ENCODE results near the gene HACE1. TPM values are rescaled to one million over a fixed set of nuclear protein-coding genes. Genes with fewer than 3 reads are reported as not detected.
"Not testable (repeated sequence)": the region's sequence is repeated elsewhere in the genome, so short reads cannot be mapped to it uniquely, and the experiment has no call there.

HACE1 gene, protein sequence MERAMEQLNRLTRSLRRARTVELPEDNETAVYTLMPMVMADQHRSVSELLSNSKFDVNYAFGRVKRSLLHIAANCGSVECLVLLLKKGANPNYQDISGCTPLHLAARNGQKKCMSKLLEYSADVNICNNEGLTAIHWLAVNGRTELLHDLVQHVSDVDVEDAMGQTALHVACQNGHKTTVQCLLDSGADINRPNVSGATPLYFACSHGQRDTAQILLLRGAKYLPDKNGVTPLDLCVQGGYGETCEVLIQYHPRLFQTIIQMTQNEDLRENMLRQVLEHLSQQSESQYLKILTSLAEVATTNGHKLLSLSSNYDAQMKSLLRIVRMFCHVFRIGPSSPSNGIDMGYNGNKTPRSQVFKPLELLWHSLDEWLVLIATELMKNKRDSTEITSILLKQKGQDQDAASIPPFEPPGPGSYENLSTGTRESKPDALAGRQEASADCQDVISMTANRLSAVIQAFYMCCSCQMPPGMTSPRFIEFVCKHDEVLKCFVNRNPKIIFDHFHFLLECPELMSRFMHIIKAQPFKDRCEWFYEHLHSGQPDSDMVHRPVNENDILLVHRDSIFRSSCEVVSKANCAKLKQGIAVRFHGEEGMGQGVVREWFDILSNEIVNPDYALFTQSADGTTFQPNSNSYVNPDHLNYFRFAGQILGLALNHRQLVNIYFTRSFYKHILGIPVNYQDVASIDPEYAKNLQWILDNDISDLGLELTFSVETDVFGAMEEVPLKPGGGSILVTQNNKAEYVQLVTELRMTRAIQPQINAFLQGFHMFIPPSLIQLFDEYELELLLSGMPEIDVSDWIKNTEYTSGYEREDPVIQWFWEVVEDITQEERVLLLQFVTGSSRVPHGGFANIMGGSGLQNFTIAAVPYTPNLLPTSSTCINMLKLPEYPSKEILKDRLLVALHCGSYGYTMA
- total RNA-seq = 10 to 100 TPM; 12.1 to 15.7 TPM

DNA sequence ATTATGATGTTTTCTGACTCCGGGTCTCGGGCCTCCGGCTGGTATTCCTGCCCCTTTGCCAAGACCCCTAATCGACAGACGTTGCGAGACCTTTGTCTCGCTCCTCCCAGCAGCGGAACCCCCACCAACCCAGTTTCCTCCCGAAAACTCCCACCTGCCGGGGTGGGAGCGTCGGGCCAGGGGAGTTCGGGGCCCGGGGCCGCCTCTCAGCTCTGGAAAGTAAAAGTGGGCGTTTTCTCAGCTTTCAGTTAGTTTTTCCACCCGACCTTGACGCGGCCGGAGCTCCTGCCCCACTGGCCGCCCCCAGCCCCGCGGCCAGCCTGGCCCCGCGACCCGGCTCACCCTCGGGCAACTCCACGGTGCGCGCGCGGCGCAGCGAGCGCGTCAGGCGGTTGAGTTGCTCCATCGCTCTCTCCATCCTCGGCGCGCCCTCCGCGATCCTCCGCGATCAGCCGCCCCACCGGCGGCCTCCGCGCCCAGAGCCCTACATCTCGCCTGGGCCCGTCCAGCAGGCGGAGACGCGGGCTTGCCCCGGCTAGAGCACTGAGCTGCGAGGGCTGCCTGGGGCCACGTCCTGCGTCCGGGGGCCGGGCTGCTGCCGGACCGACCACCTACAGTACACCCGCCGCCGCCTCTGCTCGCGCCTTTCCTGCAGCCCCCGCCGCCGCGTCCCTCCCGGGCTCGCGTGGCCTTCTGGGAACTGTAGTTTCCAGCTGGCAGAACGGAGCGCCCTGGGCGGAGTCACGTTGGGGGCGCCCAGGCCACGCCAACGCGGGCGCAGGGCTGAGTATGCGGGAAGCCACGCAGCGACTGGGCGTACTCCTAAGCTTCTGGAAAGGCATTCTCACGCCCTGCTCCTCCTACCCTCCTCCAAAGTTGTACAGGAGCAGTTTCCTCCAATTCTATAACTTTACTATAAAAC lies at the start of gene HACE1:
Gene HACE1, minus strand, starts transcription at position 695 of the 922 bp plus-strand sequence. Its CDS starts 277 bp downstream, at position 418.
- Mint-ChIP-seq H3K4me1 (peaks cover 19% of the 10 kb centered on the region), H3K9me3 (ENCODE audit: low read depth) (no peaks in the 10 kb centered on the region), H3K27me3 (peaks cover 3% of the 10 kb centered on the region), H3K27ac (peak within 1 kb of the TSS; percentile 90), H3K36me3 (ENCODE audit: low read depth) (no peaks in the 10 kb centered on the region), H3K4me3 (peak within 1 kb of the TSS; percentile 90)
- ChIA-PET CTCF (interaction anchor here (0.6 to 3.3 kb wide), 5 partner anchors 11 to 480 kb away, joined by 3 to 13 read pairs (median 3); no protein-coding TSS in a partner anchor), POLR2A (no interaction called here)
- DNase-seq = peak; percentile 94
- intact Hi-C loops (cut with DNase I, micrococcal nuclease) = loop anchor here (1.0 to 2.0 kb wide), 5 partner anchors 69 to 1466 kb away; partner anchors contain the start of genes ATG5 (in 1 of the 2) and PREP (in 1 of the 2)
- ATAC-seq = peak; percentile 99

DNA sequence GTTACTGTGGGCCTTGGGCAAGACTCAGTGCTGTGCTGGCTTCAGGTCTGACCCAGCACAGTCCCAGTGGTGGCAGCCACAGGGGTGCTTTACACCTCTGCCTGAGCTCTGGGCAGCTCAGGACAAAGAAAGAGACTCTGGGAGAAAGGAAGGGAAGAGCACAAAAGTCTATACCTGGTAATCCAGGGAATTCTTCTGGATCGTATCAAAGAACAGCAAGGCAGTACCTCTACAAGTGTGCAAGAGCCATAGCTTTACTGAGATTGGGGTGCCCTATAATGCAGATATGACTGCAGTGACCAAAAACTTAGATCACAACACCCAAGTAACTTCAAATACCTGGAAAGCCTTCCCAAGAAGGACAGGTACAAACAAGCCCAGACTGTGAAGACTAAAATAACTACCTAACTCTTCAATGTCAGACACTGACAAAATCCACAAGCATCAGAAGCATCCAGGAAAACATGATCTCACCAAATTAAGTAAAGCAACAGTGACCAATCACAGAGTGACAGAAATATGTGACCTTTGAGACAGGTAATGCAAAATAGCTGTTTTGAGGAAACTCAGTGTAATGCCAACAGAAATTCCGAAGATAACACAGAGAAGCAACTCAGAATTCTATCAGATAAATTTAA lies 49.3 kb upstream of the HACE1 start:
- Mint-ChIP-seq H3K27me3 (peaks cover 22% of the 10 kb centered on the region), H3K4me3 (no peak overlapping the region)
- CTCF ChIA-PET = interaction anchor here (0.6 kb wide), 1 partner anchor 33 kb away, joined by 3 read pairs; no protein-coding TSS in a partner anchor

DNA sequence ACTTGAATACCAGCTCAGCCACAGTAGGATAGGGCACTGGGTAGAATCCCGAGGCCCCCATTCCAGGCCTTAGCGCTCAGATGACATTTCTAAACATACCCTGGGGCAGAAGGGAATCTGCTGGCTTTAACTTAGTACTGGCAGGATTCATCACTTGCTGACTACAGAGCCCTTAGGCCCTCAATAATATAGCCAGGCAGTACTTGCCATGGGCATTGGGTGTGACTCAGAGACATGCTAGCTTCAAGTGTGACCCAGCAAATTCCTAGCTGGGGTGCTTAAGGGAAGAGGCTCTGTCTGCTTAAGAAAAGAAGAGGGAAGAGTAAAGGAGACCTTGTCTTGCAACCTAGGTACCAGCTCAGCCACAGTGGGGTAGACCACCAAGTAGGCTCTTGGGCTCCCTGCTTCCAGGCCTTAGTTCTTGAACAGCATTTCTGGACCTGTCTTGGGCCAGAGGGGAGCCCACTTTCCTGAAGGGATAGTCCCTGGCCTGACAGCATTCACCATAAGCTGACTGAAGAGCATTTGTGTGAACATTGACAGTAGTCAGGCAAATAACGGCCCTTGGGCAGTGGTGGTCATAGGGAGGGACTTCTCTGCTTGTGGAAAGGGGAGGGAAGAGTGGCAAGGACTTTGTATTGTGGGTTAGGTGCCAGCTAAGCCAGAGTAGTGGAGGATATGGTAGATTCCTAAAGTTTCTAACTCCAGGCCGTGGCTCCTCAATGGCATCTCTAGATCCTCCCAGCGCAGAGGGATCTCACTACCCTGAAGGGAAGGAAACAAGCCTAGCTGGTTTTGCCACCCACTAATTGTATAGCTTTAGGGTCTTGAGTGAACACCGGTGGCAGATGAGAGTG lies 48.5 kb upstream of the HACE1 start:
- H3K27ac Mint-ChIP-seq = no peak overlapping the region
- H3K36me3 Mint-ChIP-seq (ENCODE audit: low read depth) = no peaks in the 10 kb centered on the region
- no peaks in the 10 kb centered on the region for H3K9me3 Mint-ChIP-seq (ENCODE audit: low read depth)
- peaks cover 21% of the 10 kb centered on the region for H3K27me3 Mint-ChIP-seq
- ChIA-PET POLR2A (no interaction called here), CTCF (interaction anchor here (0.6 kb wide), 1 partner anchor 33 kb away, joined by 3 read pairs; no protein-coding TSS in a partner anchor)
- DNase-seq (no peak), ATAC-seq (no peak)
- intact Hi-C loops (cut with DNase I, micrococcal nuclease) = no loop called here
- no peak overlapping the region for H3K4me3 Mint-ChIP-seq
- no peaks in the 10 kb centered on the region for H3K4me1 Mint-ChIP-seq

More for the DNA sequence above, 49.3 kb upstream of the HACE1 start:
- Mint-ChIP-seq H3K4me1 (no peaks in the 10 kb centered on the region), H3K36me3 (ENCODE audit: low read depth) (no peaks in the 10 kb centered on the region), H3K9me3 (ENCODE audit: low read depth) (no peaks in the 10 kb centered on the region), H3K27ac (no peak overlapping the region)
- no peak for ATAC-seq
- intact Hi-C loops (cut with DNase I, micrococcal nuclease) = no loop called here
- POLR2A ChIA-PET = no interaction called here
- DNase-seq = no peak

DNA sequence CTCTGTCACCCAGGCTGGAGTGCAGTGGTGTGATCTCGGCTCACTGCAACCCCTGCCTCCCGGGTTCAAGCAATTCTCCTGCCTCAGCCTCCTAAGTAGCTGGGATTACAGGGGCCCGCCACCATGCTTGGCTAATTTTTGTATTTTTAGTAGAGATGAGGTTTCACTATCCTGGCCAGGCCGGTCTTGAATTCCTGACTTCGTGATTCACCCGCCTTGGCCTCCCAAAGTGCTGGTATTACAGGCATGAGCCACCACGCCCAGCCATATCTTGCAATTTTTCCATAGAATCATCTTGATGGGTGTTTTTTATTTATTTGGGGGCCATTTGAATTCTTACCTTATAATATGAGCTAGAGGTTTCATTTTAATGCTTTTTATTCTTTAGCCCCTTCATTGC lies 39.2 kb upstream of the HACE1 start:
- H3K27ac Mint-ChIP-seq; DNase-seq; intact Hi-C loops (cut with DNase I, micrococcal nuclease); H3K4me3 Mint-ChIP-seq; H3K27me3 Mint-ChIP-seq; H3K36me3 Mint-ChIP-seq (ENCODE audit: low read depth); ATAC-seq; H3K4me1 Mint-ChIP-seq; POLR2A ChIA-PET; H3K9me3 Mint-ChIP-seq (ENCODE audit: low read depth): not testable (repeated sequence)
- CTCF ChIA-PET = interaction anchor here (0.8 kb wide), 1 partner anchor 15 kb away, joined by 3 read pairs; no protein-coding TSS in a partner anchor

DNA sequence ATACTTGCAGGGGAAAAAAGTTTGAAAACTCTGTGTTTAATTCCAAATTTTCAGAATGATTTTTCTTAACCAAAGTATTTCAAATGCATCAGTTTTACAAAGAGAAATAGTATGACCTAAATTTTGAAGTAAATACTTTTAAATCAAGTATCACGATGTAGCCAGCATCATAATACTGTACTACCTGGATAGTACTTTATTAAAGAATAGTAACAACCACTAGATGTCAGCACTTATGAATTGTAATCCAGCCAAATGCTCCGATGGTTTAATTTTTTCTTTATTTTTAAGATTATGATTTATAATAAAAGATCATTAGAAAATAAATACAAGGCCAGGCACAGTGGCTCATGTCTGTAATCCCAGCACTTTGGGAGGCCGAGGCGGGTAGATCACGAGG lies 37.2 kb upstream of the HACE1 start:
- Mint-ChIP-seq H3K36me3 (ENCODE audit: low read depth) (no peaks in the 10 kb centered on the region), H3K27ac (no peak overlapping the region), H3K9me3 (ENCODE audit: low read depth) (no peaks in the 10 kb centered on the region), H3K27me3 (peaks cover 5% of the 10 kb centered on the region), H3K4me3 (no peak overlapping the region), H3K4me1 (no peaks in the 10 kb centered on the region)
- intact Hi-C loops (cut with DNase I, micrococcal nuclease) = no loop called here
- ATAC-seq = no peak
- ChIA-PET POLR2A (no interaction called here), CTCF (no interaction called here)
- no peak for DNase-seq

DNA sequence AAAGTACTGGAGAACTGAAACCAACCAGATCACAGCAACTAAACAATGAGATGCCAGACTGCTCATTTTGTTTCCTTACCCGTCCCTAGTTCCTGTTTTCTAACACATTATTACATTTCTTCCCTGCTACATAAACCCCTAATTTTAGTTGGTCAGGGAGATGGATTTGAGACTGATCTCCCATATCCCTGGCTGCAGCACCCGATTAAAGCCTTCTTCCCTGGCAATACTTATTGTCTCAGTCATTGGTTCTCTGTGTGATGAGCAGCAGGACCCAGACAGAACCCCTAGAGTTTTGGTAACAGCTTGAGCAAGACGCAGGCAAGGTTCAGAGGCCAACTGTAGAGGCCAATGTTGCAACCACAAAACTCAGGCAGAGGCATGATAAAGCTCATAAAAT lies 28.3 kb upstream of the HACE1 start:
- no peaks in the 10 kb centered on the region for H3K9me3 Mint-ChIP-seq (ENCODE audit: low read depth)
- CTCF ChIA-PET = no interaction called here

DNA sequence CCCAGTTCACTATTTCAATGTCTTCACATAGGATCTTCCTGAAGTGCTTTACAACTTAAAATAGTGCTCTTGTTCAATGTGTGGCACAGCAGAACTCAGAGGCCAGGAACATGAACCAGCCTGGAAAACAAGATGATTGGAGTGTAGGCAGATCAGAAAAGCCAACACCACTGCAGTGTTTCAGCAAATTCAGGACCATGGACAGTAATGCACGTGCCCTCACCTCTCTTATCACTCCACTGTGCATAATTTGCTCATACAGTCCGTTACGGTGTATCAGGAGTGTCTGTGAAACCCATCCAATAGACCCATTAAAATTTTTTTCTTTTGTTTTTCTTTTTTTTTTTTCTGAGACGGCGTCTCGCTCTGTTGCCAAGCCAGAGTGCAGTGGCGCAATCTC lies 27.6 kb upstream of the HACE1 start:
- H3K9me3 Mint-ChIP-seq (ENCODE audit: low read depth) = no peaks in the 10 kb centered on the region
- no peak overlapping the region for H3K27ac Mint-ChIP-seq
- intact Hi-C loops (cut with DNase I, micrococcal nuclease) = no loop called here
- peaks cover 12% of the 10 kb centered on the region for H3K27me3 Mint-ChIP-seq
- peaks cover 5% of the 10 kb centered on the region for H3K4me1 Mint-ChIP-seq
- no peaks in the 10 kb centered on the region for H3K36me3 Mint-ChIP-seq (ENCODE audit: low read depth)
- no peak overlapping the region for H3K4me3 Mint-ChIP-seq
- ChIA-PET POLR2A (no interaction called here), CTCF (no interaction called here)
- no peak for ATAC-seq
- DNase-seq = peak; percentile 6

More for the DNA sequence above, 28.3 kb upstream of the HACE1 start:
- no peak for ATAC-seq
- H3K4me3 Mint-ChIP-seq = no peak overlapping the region
- DNase-seq = no peak
- H3K36me3 Mint-ChIP-seq (ENCODE audit: low read depth) = no peaks in the 10 kb centered on the region
- H3K4me1 Mint-ChIP-seq = peaks cover 5% of the 10 kb centered on the region
- H3K27me3 Mint-ChIP-seq = peaks cover 13% of the 10 kb centered on the region
- POLR2A ChIA-PET = no interaction called here
- H3K27ac Mint-ChIP-seq = no peak overlapping the region
- intact Hi-C loops (cut with DNase I, micrococcal nuclease) = no loop called here

DNA sequence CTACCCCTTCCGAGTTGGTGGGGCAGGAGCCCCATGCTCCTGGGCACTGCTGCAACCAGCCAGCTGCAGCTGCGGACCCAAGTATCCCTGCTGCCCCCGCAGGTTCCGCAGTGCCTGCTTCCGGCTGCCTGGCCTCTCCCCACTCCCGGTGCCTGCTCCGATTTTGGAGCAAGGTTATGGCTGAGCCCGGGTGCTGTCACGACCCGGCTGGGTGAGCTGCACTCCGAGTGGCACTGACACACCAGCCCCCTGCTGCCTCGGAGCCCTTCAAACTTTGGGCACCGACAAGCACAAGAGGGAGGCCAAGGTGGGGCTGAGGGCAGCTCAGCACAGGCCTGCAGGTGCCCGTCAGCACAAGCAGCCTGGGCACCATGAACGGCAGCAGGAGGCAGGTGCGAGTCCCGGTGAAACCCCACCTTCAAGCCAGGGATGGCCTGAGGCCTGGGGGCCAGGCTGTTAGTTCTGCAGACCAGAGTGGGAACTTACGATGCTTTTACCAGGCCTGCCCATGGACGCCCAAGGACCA lies 25.9 kb upstream of the HACE1 start:
- Mint-ChIP-seq H3K27me3 (peaks cover 10% of the 10 kb centered on the region), H3K4me3 (no peak overlapping the region), H3K4me1 (peaks cover 5% of the 10 kb centered on the region), H3K9me3 (ENCODE audit: low read depth) (no peaks in the 10 kb centered on the region), H3K36me3 (ENCODE audit: low read depth) (no peaks in the 10 kb centered on the region), H3K27ac (no peak overlapping the region)
- intact Hi-C loops (cut with DNase I, micrococcal nuclease) = no loop called here
- ATAC-seq (no peak), DNase-seq (no peak)
- CTCF ChIA-PET = no interaction called here
- POLR2A ChIA-PET = no interaction called here

DNA sequence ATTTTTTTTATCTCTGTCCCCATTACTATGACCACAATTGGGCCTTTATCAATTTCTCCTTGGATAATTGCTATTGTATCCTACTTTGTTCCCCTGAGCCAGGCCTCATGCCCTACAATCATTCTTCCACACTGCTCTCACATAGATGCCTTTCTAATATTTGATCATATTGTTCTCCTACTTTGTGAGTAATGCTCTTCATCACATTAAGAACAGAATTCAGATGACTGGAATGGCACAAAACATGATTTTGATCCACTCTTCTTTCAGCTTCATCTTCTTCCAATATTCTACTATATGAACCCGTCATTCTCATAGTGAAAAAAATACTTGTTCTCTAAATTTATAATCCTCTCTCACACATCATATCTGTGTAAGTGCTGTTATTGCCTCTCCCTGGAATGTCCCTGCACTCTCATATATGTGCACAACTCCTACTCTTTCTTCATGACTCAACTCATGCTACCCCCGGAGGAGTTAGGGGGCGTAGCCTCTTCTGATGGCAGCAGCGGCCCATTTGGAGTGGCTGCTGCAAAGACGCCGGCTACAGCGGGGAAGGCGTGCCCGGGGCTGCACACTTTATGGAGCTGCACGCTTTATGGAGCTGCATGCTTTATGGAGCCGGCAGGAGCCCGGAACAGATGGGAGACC lies 25.3 kb upstream of the HACE1 start:
- POLR2A ChIA-PET = no interaction called here
- DNase-seq (peak; percentile 19), ATAC-seq (peak; percentile 83)
- Mint-ChIP-seq H3K4me3 (no peak overlapping the region), H3K27ac (no peak overlapping the region), H3K9me3 (ENCODE audit: low read depth) (no peaks in the 10 kb centered on the region), H3K27me3 (peaks cover 10% of the 10 kb centered on the region), H3K4me1 (peaks cover 5% of the 10 kb centered on the region), H3K36me3 (ENCODE audit: low read depth) (no peaks in the 10 kb centered on the region)
- intact Hi-C loops (cut with DNase I, micrococcal nuclease) = no loop called here
- CTCF ChIA-PET = no interaction called here
